ENCODE measurements around the gene AIFM1.
"Not testable (repeated sequence)": the region's sequence is repeated elsewhere in the genome, so short reads cannot be mapped to it uniquely, and the experiment has no call there.

AIFM1 gene

DNA sequence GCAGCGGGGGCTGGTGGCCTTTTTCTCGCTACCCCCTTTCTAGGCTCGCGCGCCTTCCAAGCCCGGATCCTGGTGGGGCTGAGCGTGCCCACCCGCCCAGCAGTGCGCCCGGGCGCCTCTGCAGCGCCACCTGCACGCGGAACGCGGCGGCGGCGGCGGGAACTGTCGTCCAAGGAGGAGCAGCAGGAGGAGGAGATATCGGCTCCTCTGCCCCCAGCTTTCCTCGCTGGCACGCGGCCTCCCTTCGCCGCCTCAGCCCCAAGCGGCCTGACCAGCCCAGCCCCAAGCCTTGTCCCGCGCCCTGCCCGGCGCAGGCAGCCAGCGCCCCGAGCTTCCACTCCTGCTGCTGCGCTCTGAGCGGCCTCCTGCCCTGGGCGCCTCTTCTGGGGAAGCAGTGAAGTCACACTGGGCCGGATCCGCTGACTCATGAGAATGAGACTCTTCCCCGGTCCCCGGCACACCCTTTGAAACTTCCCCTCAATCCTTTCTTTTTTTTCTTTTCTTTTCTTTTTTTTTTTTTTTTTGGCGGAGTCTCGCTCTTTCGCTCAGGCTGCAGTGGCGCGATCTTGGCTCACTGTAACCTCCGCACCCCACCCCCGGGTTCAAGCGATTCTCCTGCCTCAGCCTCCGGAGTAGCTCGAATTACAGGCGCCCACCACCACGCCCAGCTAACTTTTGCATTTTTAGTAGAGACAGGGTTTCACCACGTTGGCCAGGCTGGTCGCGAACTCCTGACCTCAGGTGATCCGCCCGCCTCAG lies 44.7 kb downstream of the AIFM1 start:
- H3K4me3 ChIP-seq (ENCODE audit: low read depth, low read length) = peak overlapping the region; percentile 54
- TF ChIP-seq, protein P1, sequence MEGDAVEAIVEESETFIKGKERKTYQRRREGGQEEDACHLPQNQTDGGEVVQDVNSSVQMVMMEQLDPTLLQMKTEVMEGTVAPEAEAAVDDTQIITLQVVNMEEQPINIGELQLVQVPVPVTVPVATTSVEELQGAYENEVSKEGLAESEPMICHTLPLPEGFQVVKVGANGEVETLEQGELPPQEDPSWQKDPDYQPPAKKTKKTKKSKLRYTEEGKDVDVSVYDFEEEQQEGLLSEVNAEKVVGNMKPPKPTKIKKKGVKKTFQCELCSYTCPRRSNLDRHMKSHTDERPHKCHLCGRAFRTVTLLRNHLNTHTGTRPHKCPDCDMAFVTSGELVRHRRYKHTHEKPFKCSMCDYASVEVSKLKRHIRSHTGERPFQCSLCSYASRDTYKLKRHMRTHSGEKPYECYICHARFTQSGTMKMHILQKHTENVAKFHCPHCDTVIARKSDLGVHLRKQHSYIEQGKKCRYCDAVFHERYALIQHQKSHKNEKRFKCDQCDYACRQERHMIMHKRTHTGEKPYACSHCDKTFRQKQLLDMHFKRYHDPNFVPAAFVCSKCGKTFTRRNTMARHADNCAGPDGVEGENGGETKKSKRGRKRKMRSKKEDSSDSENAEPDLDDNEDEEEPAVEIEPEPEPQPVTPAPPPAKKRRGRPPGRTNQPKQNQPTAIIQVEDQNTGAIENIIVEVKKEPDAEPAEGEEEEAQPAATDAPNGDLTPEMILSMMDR (IDR thresholded peaks at IDR 0.05; ENCODE audit: borderline replicate concordance, insufficient read depth, low read depth, low read length) = peak; percentile 70

DNA sequence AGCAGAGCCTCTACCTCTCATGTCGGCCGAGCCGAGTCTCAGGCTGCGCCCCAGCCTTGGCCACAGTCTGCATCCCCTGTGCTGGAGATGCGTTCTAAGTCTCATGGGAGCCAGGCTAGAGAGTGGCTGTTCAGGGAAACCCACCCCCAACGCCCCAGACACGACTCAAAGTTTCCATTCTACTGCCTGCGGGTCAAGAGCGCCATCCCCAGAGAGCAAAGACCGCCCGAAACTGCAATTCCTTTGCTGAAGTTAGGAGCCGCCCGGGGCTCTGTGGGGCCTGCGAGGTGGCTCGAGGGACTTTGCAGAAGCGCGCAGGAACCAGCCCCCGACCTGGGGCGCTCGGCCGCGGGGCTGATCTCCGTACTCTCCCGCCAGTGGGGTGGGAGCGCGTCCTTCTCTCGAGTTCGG lies 45.3 kb downstream of the AIFM1 start:
- H3K4me3 ChIP-seq (ENCODE audit: low read depth, low read length) = peak overlapping the region; percentile 54

DNA sequence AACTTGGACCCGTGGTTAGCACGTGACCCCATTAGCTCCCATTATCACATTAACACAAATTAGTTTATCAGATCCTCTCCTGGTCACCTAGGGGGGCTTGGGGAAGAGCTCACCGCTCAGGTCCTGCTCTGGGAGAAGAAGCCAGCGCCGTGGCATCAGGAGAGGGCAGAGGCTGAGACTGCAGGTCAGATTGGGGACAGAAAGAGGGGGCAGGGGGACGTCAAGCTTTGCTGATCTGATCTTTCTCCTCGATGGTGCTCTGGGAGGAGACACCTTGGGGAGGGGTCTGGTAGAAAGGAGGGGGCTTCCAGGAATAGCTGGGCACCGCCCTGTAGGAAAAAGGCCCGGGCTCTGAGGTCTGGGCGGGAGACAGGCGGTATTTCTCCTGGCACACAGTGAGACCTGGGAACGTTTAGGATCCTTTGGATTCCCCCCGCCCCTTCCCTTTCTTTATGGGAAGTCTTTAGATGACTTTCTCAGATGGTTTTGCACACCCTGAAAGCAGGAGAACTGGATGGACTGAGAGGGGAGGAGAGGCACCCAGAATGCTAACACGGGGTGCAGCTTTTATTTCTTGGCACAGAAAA lies 46.2 kb downstream of the AIFM1 start:
- no peak overlapping the region for H3K4me3 ChIP-seq (ENCODE audit: low read depth, low read length)
- TF ChIP-seq, protein P1 (IDR thresholded peaks at IDR 0.05; ENCODE audit: borderline replicate concordance, insufficient read depth, low read depth, low read length) = no peak

More for the DNA sequence above, 45.3 kb downstream of the AIFM1 start:
- TF ChIP-seq, protein P1 (IDR thresholded peaks at IDR 0.05; ENCODE audit: borderline replicate concordance, insufficient read depth, low read depth, low read length) = no peak

DNA sequence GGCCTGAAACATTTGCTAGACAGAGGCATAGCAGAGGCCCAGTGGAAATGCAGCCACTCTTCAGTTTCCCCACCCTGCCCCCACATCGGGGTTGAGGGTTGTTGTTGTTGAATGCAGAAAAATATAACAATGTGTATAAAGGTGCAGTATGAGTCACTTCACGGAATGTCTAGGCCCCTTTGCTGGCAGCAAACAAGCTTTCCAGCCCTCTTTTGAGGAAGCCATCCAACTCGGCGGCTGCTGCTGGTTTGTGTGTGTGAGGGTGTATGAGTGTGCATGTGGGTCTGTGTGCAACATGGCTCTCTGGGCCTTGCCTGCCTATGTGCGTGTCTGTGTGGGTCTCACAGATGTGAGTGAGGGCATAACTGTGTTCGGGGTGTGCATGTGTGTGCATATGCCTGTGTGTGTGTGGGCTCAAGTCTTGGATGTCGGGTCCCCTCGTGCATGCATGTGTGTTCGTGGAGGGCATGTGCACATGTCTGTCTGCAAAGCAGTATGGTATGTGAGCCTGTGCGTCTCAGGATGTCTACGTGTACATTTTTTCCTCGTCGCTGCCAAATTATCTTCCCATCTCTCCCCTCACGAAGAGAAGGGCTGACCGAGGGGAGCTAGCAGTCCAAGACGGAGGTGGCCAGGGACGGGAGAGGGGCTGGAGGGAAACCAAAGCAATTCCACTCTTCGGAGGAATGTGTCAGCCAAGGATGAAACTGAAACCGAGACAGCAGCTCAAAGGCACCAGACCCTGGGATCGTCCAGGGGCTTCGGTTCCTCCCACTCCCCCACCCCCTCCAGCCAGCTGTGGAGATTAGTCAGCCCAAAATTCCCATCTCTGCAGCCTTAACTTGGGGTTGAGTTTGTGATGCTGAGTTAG lies 47.0 kb downstream of the AIFM1 start:
- TF ChIP-seq, protein P1 (IDR thresholded peaks at IDR 0.05; ENCODE audit: borderline replicate concordance, insufficient read depth, low read depth, low read length) = no peak
- no peak overlapping the region for H3K4me3 ChIP-seq (ENCODE audit: low read depth, low read length)

DNA sequence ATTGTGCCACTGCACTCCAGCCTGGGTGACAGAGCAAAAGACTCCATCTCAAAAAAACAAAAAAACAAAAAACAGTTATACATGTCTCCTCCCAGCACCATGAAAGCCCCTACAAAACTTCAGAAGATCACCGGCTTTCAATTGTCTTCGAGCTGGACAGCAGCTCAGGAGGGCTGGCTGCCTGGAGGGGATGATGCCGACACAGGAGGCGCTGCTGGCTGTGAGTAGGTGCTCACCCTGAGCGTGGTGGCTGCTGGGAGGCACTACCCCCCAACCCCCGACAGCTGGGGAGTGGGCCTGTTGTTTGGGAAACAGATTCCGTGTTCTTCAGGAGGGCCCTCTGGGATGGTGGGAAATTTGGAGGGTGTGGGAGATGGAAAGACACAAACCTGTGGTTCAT lies 48.5 kb downstream of the AIFM1 start:
- TF ChIP-seq, protein P1 (IDR thresholded peaks at IDR 0.05; ENCODE audit: borderline replicate concordance, insufficient read depth, low read depth, low read length) = no peak
- H3K4me3 ChIP-seq (ENCODE audit: low read depth, low read length) = no peak overlapping the region

DNA sequence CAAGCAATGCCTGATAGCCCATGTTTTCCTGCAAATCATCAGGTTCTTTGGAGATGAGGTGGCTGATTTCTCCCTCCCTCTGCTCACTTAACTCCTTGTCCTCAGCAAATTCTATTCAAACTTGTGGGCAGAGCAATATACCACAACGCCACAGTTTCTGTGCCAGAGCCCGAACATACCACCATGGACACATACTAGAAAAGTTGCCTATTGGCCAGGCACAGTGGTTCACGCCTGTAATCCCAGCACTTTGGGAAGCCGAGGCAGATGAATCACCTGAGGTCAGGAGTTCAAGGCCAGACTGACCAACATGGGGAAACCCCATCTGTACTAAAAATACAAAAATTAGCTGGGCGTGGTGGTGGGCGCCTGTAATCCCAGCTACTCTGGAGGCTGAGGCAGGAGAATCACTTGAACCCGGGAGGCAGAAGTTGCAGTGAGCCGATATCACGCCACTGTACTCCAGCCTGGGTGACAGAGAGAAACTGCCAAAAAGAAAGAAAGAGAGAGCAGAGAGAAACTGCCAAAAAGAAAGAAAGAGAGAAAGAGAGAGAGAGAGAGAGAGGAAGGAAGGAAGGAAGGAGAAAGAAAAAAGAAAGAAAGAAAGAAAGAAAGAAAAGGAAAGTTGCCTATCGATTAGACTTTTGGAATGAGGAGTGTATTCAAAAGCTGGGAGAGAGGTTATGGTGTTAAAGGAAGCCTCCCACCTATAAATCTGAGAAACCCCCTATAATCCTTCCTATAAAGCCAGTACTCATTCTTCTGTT lies 50.3 kb downstream of the AIFM1 start:
- H3K4me3 ChIP-seq (ENCODE audit: low read depth, low read length) = not testable (repeated sequence)

DNA sequence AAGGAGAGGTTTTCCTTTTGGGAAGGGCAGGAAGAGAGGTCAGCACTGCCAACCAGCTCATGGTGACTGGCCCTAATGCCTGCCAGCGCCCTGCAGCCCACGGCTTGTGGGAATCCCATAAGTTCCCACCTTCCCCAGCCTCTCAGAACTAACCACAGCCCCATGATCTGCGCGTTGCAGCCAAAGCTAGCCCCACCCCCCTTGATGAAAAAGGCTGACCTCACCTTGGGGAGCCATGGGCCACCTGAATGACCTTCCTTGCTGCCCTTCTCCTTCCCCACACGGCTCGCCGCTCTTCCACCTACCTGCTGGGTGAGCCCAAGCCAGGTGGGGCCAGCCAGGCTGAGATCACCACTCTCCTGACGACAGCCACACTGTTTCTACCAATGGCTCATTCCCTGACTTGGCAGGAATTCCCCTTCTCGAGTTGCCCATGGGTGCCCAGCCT lies 51.5 kb downstream of the AIFM1 start:
- TF ChIP-seq, protein P1 (IDR thresholded peaks at IDR 0.05; ENCODE audit: borderline replicate concordance, insufficient read depth, low read depth, low read length) = no peak
- no peak overlapping the region for H3K4me3 ChIP-seq (ENCODE audit: low read depth, low read length)

All from GM12875 (cell line).